Aorta (tissue), 5 donors: ENCODE results near the gene EEPD1. TPM values are rescaled to one million over a fixed set of nuclear protein-coding genes. Genes with fewer than 3 reads are reported as not detected.

Experiments used
- ATAC-seq: fragments of 200-7000 bp; cut with Tn5 transposase; one replicate; pipeline ENCODE4 v1.9.1; 2022; ENCODE audit warnings: moderate library complexity; ENCODE audit not compliant: low FRiP score
- DNase-seq, 2 donors: peaks; one replicate each; pipeline ENCODE4 v3.0.0-alpha.2; 2020
- H3K27ac ChIP-seq, 2 donors: one replicate each; pipeline ENCODE4 v1.5.1; 2013; ENCODE audit warnings: low read length in 2 of 2, mild to moderate bottlenecking in 2 of 2, moderate library complexity in 2 of 2, control low read depth in 1 of 2, inconsistent platforms in 1 of 2, low read depth in 1 of 2
- H3K27me3 ChIP-seq, 2 donors: one replicate each; pipeline ENCODE4 v1.6.1; 2013; ENCODE audit warnings: control low read depth in 1 of 2, low read length in 1 of 2, mild to moderate bottlenecking in 1 of 2, moderate library complexity in 1 of 2; ENCODE audit not compliant: insufficient read depth in 2 of 2, control insufficient read depth in 1 of 2
- H3K36me3 ChIP-seq, 2 donors: one replicate each; pipeline ENCODE4 v1.6.1; 2013; ENCODE audit warnings: control low read depth in 1 of 2, low read length in 1 of 2, mild to moderate bottlenecking in 1 of 2; ENCODE audit not compliant: insufficient read depth in 2 of 2, control insufficient read depth in 1 of 2
- H3K4me1 ChIP-seq, 2 donors: one replicate each; pipeline ENCODE4 v1.6.1; 2013; ENCODE audit warnings: low read length in 2 of 2, control low read depth in 1 of 2, mild to moderate bottlenecking in 1 of 2, moderate library complexity in 1 of 2; ENCODE audit not compliant: insufficient read depth in 2 of 2, control insufficient read depth in 1 of 2
- H3K4me3 ChIP-seq, 2 donors: one replicate each; pipeline ENCODE4 v1.5.1; 2013; ENCODE audit warnings: low read length in 2 of 2, control low read depth in 1 of 2, mild to moderate bottlenecking in 1 of 2
- H3K9me3 ChIP-seq: one replicate; pipeline ENCODE4 v1.6.1; 2013; ENCODE audit warnings: mild to moderate bottlenecking, low read length; ENCODE audit not compliant: control insufficient read depth
- WGBS, 2 donors: extraction: QIAGEN DNeasy Blood & Tissue Kit; methylation state at CpG; one replicate each; pipeline ENCODE4 v1.1.7; 2013; 5-methylcytosine and 5-hydroxymethylcytosine counted together
- intact Hi-C, 2 donors: fragments of 100-400 bp; cut with DNase I; formaldehyde crosslinking; loops; one replicate each; pipeline versions ENCODE4 v1.14.2 to v1.15.0; 2022
- polyA plus RNA-seq, 2 donors: library from polyadenylated mRNA; stranded (reverse); fragments of 200-250 nt; gene quantifications; one replicate each; pipeline ENCODE4 v1.2.3, GENCODE V29; 2013
- total RNA-seq, 2 donors: library from RNA; stranded (reverse); fragmentation: NEBNext Ultra II Directional; extraction: Animal tissue kit (Norgen Biotek cat#: 25700); gene quantifications; one replicate each; pipeline ENCODE4 v1.2.1, GENCODE V29; 2021
- donor health status: healthy with polysubstance abuse.
- donor health status: Bipolar disorder and iron deficiency.
- donor health status: DM: no; HTN: no; CAD: no.
- donor health status: DM: no; HTN: no; CAD: no.
- donor health status: DM: yes; HTN: yes; CAD: no.

The EEPD1 gene
- total and polyA plus RNA-seq, 4 donors, result 12.4 to 100 (median 14.9) TPM

DNA sequence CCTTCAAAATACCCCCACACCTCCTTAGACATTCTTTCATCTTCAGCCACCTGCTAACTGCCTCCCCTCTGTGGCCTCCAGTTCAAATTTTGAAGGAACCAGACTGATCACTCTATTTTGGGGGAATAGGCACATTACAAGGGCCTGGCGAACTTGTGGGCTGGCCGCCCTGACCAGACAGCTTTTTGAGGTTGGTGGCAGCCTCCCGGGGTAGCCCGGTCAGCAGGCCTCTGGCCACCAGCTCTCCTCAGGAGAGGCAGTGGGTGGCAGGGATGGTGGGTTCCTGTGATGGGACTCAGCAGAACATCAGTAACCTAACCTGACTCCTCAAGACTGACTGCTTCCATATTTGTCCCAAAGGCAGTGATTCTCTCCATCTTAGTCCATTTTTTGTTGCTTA, 17.4 kb upstream of the EEPD1 start:
- Histone ChIP-seq H3K27me3 (no peaks in the 10 kb centered on the region), H3K27ac (no peak overlapping the region), H3K9me3 (no peaks in the 10 kb centered on the region), H3K4me1 (no peaks in the 10 kb centered on the region), H3K4me3 (no peak overlapping the region), H3K36me3 (no peaks in the 10 kb centered on the region)
- ATAC-seq (no peak), DNase-seq (no peak)
- WGBS, 2 donors, result 98 to 99% methylated on average over 4 of the region's 4 CpGs
- intact Hi-C loops, result no loop called here

DNA sequence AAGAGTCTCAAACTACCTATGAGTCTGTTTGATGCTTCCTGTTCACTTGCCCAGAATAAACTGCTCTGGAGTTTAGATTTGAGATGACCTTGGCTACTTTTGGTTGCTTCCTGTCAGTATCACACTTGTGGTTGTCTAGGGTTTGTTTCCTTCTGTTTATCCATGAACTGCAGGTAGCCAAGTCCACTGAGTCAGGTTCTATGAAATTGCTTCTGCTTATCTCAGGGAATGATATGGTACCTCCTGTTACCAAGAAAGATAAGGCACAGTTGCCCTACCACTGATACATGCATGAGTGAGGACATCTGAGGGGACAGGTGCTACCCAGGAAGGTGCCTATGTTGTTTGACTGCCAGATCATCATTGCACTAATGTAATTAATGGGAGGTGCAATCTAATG, 15.8 kb upstream of the EEPD1 start:
- ATAC-seq (no peak), DNase-seq (no peak)
- intact Hi-C loops, result no loop called here
- Histone ChIP-seq H3K27ac (no peak overlapping the region), H3K27me3 (no peaks in the 10 kb centered on the region), H3K9me3 (no peaks in the 10 kb centered on the region), H3K4me3 (no peak overlapping the region), H3K36me3 (no peaks in the 10 kb centered on the region), H3K4me1 (no peaks in the 10 kb centered on the region)

- H3K4me3 ChIP-seq, result no peak overlapping the region
- no peaks in the 10 kb centered on the region for H3K4me1 ChIP-seq
- no peak overlapping the region for H3K27ac ChIP-seq
- no peak for DNase-seq
- no peaks in the 10 kb centered on the region for H3K27me3 ChIP-seq
- WGBS, 2 donors, result 46 to 87% methylated on average over 2 of the region's 2 CpGs
- no peak for ATAC-seq
- intact Hi-C loops, result no loop called here
- no peaks in the 10 kb centered on the region for H3K36me3 ChIP-seq
- H3K9me3 ChIP-seq, result no peaks in the 10 kb centered on the region
Observed at GRCh38 chr7:36137754-36138153, 15.3 kb upstream of the EEPD1 start.

DNA sequence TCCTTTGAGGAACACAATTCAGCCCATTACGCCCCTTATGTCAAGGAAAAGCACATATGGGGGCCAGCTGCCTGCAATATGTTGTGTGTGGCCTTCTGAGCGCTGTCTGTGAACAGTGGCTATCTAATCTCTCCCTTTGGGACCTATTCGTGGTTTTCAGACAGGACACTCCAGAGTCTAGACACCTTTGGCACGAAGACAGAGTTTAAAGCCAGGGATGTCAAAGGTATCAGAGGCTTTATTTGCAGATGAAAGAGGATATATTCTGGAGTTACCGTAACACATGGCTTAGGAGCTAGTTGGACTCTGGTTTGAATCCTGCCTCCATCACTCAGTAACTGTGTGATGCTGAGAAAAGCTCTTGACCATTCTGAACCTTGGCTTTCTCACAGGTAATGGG, 14.8 kb upstream of the EEPD1 start:
- Histone ChIP-seq H3K4me1 (no peaks in the 10 kb centered on the region), H3K27me3 (no peaks in the 10 kb centered on the region), H3K9me3 (no peaks in the 10 kb centered on the region), H3K4me3 (no peak overlapping the region), H3K36me3 (no peaks in the 10 kb centered on the region), H3K27ac (no peak overlapping the region)
- ATAC-seq (no peak), DNase-seq (no peak)
- intact Hi-C loops, result no loop called here
- WGBS, 2 donors, result 77 to 78% methylated on average over 5 of the region's 5 CpGs

DNA sequence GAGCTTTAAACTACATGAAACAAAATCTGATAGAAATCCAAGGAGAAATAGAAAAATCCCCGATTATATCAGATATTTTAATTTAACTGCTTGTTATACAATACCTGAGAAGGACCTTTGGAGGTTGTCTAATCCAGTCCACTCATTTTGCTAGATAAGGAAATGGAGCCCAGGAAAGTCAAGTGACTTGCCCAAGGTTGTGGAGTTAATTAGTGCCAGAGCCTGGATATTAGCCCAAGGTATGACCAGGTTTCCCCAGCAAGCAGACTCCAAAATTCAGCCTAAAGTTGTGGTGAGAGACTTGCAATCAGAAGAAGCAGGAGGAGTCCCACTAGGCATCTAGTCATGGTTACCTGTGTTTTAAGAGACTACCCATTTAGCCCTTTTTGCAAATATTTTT, 11.7 kb upstream of the EEPD1 start:
- intact Hi-C loops, result no loop called here
- H3K4me3 ChIP-seq, result no peak overlapping the region
- no peaks in the 10 kb centered on the region for H3K4me1 ChIP-seq
- no peak overlapping the region for H3K27ac ChIP-seq
- no peaks in the 10 kb centered on the region for H3K9me3 ChIP-seq
- no peaks in the 10 kb centered on the region for H3K36me3 ChIP-seq
- no peak for ATAC-seq
- H3K27me3 ChIP-seq, result no peaks in the 10 kb centered on the region
- WGBS, 2 donors, result 85 to 94% methylated on average over 1 of the region's 1 CpG
- DNase-seq, result no peak

DNA sequence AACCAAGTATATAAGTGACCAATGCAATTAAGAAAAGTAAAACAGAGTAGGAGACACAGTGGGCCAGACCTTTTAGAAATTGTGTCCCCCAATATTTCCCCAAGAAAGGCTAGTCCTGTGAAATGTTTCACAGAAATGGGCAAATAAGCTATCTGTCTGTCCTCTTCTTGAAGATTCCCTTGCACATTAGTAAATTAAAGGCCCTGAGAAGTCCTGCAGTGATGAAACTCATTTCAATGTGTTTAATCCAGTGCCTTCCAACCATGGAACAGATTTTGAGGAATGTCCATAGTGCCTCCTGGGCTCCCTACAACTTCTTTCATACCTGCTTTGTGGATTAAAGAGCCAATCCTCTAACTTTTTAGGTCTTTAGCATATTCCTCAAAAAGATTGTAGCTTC, 11.2 kb upstream of the EEPD1 start:
- Histone ChIP-seq H3K4me3 (no peak overlapping the region), H3K9me3 (no peaks in the 10 kb centered on the region), H3K4me1 (no peaks in the 10 kb centered on the region), H3K27me3 (no peaks in the 10 kb centered on the region), H3K36me3 (no peaks in the 10 kb centered on the region), H3K27ac (no peak overlapping the region)
- DNase-seq, result no peak
- ATAC-seq, result no peak
- intact Hi-C loops, result no loop called here

GRCh38 chr7:36144189-36144588, 8.9 kb upstream of the EEPD1 start:
- ATAC-seq (no peak), DNase-seq (no peak)
- Histone ChIP-seq H3K27me3 (no peaks in the 10 kb centered on the region), H3K27ac (no peak overlapping the region), H3K9me3 (no peaks in the 10 kb centered on the region), H3K4me3 (no peak overlapping the region), H3K36me3 (no peaks in the 10 kb centered on the region), H3K4me1 (no peaks in the 10 kb centered on the region)
- intact Hi-C loops, result no loop called here

GRCh38 chr7:36145686-36146085, 7.4 kb upstream of the EEPD1 start:
- Histone ChIP-seq H3K4me1 (no peaks in the 10 kb centered on the region), H3K9me3 (no peaks in the 10 kb centered on the region), H3K27me3 (no peaks in the 10 kb centered on the region), H3K36me3 (no peaks in the 10 kb centered on the region), H3K27ac (no peak overlapping the region), H3K4me3 (no peak overlapping the region)
- ATAC-seq, result no peak
- 88 to 94% methylated on average over 1 of the region's 1 CpG for WGBS, 2 donors
- no peak for DNase-seq
- intact Hi-C loops, result no loop called here

- WGBS, 2 donors, result 93 to 94% methylated on average over 4 of the region's 4 CpGs
- ATAC-seq (no peak), DNase-seq (no peak)
Observed at GRCh38 chr7:36147361-36147760, 5.7 kb upstream of the EEPD1 start.

More at GRCh38 chr7:36147361-36147760, 5.7 kb upstream of the EEPD1 start:
- Histone ChIP-seq H3K27me3 (no peaks in the 10 kb centered on the region), H3K36me3 (no peaks in the 10 kb centered on the region), H3K4me3 (no peak overlapping the region), H3K27ac (no peak overlapping the region), H3K4me1 (no peaks in the 10 kb centered on the region), H3K9me3 (no peaks in the 10 kb centered on the region)
- intact Hi-C loops, result no loop called here
